ENCODE data around the gene TBC1D24.

TBC1D24 gene

DNA sequence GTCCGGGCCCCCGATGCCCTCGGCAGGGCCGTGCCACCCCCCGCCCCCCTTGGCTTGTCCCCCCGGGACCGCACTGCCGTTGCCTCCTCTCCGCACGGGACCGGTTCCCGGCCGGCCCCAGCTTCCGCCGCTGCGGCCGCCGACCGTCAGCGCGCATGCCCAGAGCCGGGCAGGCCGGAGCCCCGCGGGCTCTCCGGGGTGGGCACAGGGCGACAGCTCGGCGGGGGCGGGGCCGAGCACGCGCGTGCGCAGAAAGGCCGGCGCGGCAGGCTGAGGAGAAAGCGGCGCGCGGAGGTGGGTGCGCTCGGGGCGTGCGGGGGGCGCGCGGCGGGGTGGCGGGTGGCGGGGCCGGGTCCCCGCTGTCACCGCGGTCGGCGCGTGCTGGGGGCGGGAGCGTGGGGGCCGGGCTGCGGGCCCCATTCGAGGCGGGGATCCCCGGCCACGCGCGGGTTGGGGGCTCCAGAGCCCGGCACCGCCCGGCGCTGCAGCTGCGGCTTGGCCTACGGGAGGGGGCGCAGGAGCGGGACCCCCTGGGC lies at the start of gene TBC1D24:
Gene TBC1D24 (plus strand): TSS at position 251 of the 536 bp plus-strand sequence. CDS start 21,022 bp downstream, outside the sequence.
- TF ChIP-seq, protein P1, sequence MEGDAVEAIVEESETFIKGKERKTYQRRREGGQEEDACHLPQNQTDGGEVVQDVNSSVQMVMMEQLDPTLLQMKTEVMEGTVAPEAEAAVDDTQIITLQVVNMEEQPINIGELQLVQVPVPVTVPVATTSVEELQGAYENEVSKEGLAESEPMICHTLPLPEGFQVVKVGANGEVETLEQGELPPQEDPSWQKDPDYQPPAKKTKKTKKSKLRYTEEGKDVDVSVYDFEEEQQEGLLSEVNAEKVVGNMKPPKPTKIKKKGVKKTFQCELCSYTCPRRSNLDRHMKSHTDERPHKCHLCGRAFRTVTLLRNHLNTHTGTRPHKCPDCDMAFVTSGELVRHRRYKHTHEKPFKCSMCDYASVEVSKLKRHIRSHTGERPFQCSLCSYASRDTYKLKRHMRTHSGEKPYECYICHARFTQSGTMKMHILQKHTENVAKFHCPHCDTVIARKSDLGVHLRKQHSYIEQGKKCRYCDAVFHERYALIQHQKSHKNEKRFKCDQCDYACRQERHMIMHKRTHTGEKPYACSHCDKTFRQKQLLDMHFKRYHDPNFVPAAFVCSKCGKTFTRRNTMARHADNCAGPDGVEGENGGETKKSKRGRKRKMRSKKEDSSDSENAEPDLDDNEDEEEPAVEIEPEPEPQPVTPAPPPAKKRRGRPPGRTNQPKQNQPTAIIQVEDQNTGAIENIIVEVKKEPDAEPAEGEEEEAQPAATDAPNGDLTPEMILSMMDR (IDR thresholded peaks at IDR 0.05; ENCODE audit: borderline replicate concordance, control extremely low read depth, extremely low read depth, insufficient read depth, missing control alignments) = no peak
- in situ Hi-C loops (cut with MboI; ENCODE audit: low sequenced_read_pairs, unreplicated experiment) = loop anchor here (25.0 kb wide), 1 partner anchor 463 kb away; the partner anchor contains the start of genes NPW and ZNF598
- peak; percentile 99 for DNase-seq (ENCODE audit: low spot score)

DNA sequence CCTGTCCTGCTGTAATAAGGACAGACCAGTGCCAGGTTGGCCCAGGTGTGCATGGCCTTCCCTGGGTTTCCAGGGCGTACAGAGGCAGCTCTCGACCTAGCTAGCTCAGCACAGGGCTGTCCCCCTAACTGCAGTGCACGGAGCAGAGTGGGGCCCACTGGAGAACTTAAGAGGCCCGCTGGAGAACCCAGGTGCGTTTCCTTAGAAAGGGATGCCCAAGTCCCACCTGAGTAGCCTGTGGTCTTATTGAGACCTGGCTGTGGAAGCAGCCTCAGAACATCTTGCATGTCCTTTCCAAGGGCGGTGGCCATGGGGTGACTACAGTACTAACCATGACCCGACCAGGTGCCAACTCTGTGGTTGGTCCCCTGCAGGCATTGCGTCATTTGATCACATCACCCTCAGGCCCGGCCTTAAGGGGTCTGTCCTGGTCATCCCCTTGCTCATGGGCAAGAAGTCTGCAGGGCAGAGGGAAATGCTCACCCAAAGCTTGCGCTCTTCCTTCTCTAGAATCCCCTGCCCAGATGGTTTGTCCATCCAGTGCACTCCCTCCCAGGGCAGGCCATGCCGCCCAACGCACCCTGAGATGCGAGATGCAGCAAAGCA lies 49.0 kb upstream of the TBC1D24 start:
- in situ Hi-C loops (cut with MboI; ENCODE audit: low sequenced_read_pairs, unreplicated experiment) = no loop called here
- no peak for DNase-seq (ENCODE audit: low spot score)
- TF ChIP-seq, protein P1 (IDR thresholded peaks at IDR 0.05; ENCODE audit: borderline replicate concordance, control extremely low read depth, extremely low read depth, insufficient read depth, missing control alignments) = no peak

DNA sequence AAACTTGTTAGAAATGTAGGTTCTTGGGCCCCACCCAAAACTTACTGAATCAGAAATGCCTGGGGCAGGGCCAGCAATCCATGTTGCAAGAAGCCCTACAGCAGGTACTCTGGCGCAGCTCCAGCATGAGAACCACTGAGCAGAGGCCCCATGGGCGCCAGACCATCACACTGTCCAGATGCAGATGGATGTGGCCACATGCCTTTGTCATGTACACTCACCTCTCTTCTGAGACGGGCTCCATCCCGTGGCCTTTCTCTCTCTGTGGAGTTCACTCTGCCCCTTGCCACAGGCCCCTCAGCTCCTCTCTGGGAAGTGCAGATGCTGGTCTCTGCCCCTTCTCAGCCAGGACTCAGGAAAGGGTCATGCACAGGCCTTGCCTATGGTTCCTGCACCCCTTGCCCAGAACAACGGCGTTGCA lies 48.0 kb upstream of the TBC1D24 start:
- DNase-seq (ENCODE audit: low spot score) = no peak
- in situ Hi-C loops (cut with MboI; ENCODE audit: low sequenced_read_pairs, unreplicated experiment) = no loop called here

DNA sequence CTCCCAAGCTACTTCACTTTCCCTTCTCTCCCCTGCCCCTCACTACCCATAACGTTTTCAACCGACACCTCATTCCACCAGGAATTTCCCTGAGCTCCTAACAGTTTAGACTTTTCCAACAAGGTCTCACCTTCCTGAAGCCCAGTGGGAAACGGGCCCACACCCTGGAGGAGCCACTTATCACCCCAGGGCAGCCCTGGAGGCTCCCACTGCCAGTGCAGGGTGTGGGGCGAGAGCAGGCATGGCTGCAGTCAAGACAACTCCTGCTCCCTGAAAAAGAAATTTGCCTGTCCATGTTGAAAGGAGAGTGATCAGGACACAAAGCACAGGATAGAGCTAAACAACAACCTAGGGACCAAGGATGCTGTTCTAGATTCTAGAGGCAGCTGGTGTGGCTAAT lies 47.4 kb upstream of the TBC1D24 start:
- no peak for DNase-seq (ENCODE audit: low spot score)
- in situ Hi-C loops (cut with MboI; ENCODE audit: low sequenced_read_pairs, unreplicated experiment) = no loop called here
- TF ChIP-seq, protein P1 (IDR thresholded peaks at IDR 0.05; ENCODE audit: borderline replicate concordance, control extremely low read depth, extremely low read depth, insufficient read depth, missing control alignments) = no peak

More for the DNA sequence above, 48.0 kb upstream of the TBC1D24 start:
- TF ChIP-seq, protein P1 (IDR thresholded peaks at IDR 0.05; ENCODE audit: borderline replicate concordance, control extremely low read depth, extremely low read depth, insufficient read depth, missing control alignments) = no peak

DNA sequence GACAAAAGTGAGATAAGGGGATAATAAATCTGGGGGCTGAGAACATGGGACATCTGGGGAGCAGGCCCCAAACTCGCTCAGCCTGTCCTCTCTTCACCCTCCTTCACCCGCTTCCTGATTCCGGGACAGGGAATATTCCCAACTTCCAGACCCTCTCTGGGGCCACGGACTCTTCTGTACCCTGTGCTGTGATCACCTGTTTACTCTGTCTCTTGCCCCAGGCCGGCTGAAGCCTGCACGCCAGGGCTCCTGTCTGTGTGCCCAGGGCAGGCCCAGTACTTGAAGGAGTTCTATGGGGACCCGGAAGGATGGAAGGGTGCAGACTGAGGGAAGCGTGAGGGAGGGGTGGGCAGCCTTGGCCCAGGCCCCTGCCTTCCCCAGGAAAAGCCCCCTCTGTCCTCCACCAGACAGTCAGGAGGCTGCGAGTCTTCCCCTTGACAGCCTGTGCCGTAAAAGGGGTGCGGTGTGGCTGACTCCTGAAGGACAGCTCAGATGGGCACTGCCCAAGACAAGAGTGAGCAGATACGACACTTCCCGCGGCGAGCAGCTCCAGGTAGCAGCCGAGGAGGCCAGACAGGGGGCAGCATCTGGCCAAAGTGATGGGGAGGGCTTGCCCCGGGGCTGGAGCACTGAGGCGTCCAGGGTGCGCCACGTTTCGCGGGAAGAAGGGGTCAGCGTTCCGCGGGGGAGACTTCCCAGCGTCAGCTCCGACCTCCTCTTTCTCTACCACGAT lies 46.7 kb upstream of the TBC1D24 start:
- DNase-seq (ENCODE audit: low spot score) = peak; percentile 76
- in situ Hi-C loops (cut with MboI; ENCODE audit: low sequenced_read_pairs, unreplicated experiment) = no loop called here
- TF ChIP-seq, protein P1 (IDR thresholded peaks at IDR 0.05; ENCODE audit: borderline replicate concordance, control extremely low read depth, extremely low read depth, insufficient read depth, missing control alignments) = peak; percentile 57

DNA sequence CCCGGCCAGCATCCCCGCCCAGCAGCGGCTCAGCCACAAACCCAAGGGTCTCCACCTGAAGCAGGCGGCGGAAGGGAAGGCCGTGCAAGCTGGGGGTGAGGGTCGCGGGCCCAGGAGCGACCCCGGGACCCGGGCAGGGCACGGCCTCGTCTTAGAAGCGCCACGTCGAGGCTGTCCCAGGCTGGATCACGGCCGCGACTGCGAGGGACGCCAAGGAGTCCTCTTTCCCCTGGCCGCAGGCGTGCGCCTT lies 46.2 kb upstream of the TBC1D24 start:
- TF ChIP-seq, protein P1 (IDR thresholded peaks at IDR 0.05; ENCODE audit: borderline replicate concordance, control extremely low read depth, extremely low read depth, insufficient read depth, missing control alignments) = no peak
- no peak for DNase-seq (ENCODE audit: low spot score)
- in situ Hi-C loops (cut with MboI; ENCODE audit: low sequenced_read_pairs, unreplicated experiment) = no loop called here

Measured in GM13976 (cell line).